Suprapubic skin (tissue), 4 donors: ENCODE data around the gene NYAP2. TPM values are rescaled to one million over a fixed set of nuclear protein-coding genes. Genes with fewer than 3 reads are reported as not detected.

Experiments used
- DNase-seq, 2 donors: peaks; one replicate each; pipeline ENCODE4 v3.0.0-alpha.2; 2019; ENCODE audit warnings: low spot score in 2 of 2
- H3K27ac ChIP-seq: fragments of 200-600 bp; sonication (generic); one replicate; pipeline ENCODE4 v1.5.1; 2019
- H3K27me3 ChIP-seq: fragments of 200-600 bp; sonication (generic); one replicate; pipeline ENCODE4 v1.5.1; 2019
- H3K36me3 ChIP-seq: fragments of 200-600 bp; sonication (generic); one replicate; pipeline ENCODE4 v1.5.1; 2019
- H3K4me1 ChIP-seq: fragments of 200-600 bp; sonication (generic); one replicate; pipeline ENCODE4 v1.5.1; 2019
- H3K4me3 ChIP-seq: fragments of 200-600 bp; sonication (generic); one replicate; pipeline ENCODE4 v1.5.1; 2019; ENCODE audit warnings: mild to moderate bottlenecking
- H3K9me3 ChIP-seq: fragments of 200-600 bp; sonication (generic); one replicate; pipeline ENCODE4 v1.5.1; 2019
- CTCF ChIP-seq, 2 donors: fragments of 200-600 bp in 1 of 2; fragments of 450-650 bp in 1 of 2; sonication (generic) in 1 of 2; IDR thresholded peaks; one replicate each; pipeline ENCODE4 v1.5.1; 2016 to 2019; ENCODE audit warnings: antibody characterized with exemption in 2 of 2, mild to moderate bottlenecking in 1 of 2, moderate library complexity in 1 of 2
- EP300 ChIP-seq: sonication (generic); formaldehyde crosslinking; IDR thresholded peaks from one replicate; pipeline ENCODE4 v1.6.1; 2017; ENCODE audit warnings: antibody characterized with exemption
- POLR2A ChIP-seq, 2 donors: fragments of 450-650 bp; IDR thresholded peaks; one replicate each; pipeline ENCODE4 v1.6.1; 2017; ENCODE audit warnings: antibody characterized with exemption in 2 of 2, mild to moderate bottlenecking in 2 of 2, moderate library complexity in 2 of 2
- POLR2AphosphoS5 ChIP-seq, 3 donors: sonication (generic); formaldehyde crosslinking; IDR thresholded peaks; one replicate each; pipeline ENCODE4 v1.6.1; 2017; ENCODE audit warnings: antibody characterized with exemption in 3 of 3
- WGBS: methylation state at CpG from one replicate; pipeline ENCODE4 v1.1.5; 2018; 5-methylcytosine and 5-hydroxymethylcytosine counted together
- total RNA-seq, 4 donors: library from RNA; depleted of rRNA; stranded (reverse); fragments of >200 nt; gene quantifications; one replicate each; pipeline ENCODE4 v1.1.0, GENCODE V29; 2016

Gene NYAP2
- total RNA-seq, 4 donors from 2014 or later: 0.11 TPM; not detected in 3

- 86% methylated on average over 4 of the region's 4 CpGs for WGBS
- Histone ChIP-seq H3K4me1 (no peaks in the 10 kb centered on the region), H3K9me3 (no peaks in the 10 kb centered on the region), H3K27ac (no peak overlapping the region), H3K4me3 (no peak overlapping the region), H3K27me3 (peaks cover 3% of the 10 kb centered on the region), H3K36me3 (no peaks in the 10 kb centered on the region)
- TF ChIP-seq POLR2A (IDR thresholded peaks at IDR 0.05): no peak
- TF ChIP-seq CTCF (IDR thresholded peaks at IDR 0.05): no peak
- no peak for TF ChIP-seq POLR2AphosphoS5 (IDR thresholded peaks at IDR 0.05)
- TF ChIP-seq EP300: no peak
- DNase-seq: no peak
These were observed 231.5 kb downstream of the NYAP2 start for GRCh38 chr2:225630824-225631533.

- H3K27ac ChIP-seq: no peak overlapping the region
- H3K9me3 ChIP-seq: no peaks in the 10 kb centered on the region
- no peak for DNase-seq
- no peaks in the 10 kb centered on the region for H3K36me3 ChIP-seq
- peaks cover 3% of the 10 kb centered on the region for H3K27me3 ChIP-seq
- 86% methylated on average over 3 of the region's 3 CpGs for WGBS
- TF ChIP-seq POLR2A (IDR thresholded peaks at IDR 0.05) (no peak), EP300 (no peak), CTCF (IDR thresholded peaks at IDR 0.05) (no peak), POLR2AphosphoS5 (IDR thresholded peaks at IDR 0.05) (no peak)
- peaks cover 3% of the 10 kb centered on the region for H3K4me1 ChIP-seq
- no peak overlapping the region for H3K4me3 ChIP-seq
These were observed 232.8 kb downstream of the NYAP2 start for GRCh38 chr2:225632351-225632750.

GRCh38 chr2:225636558-225636957, 237.0 kb downstream of the NYAP2 start:
- Histone ChIP-seq H3K4me3 (no peak overlapping the region), H3K36me3 (no peaks in the 10 kb centered on the region), H3K4me1 (peaks cover 3% of the 10 kb centered on the region), H3K9me3 (no peaks in the 10 kb centered on the region), H3K27ac (no peak overlapping the region), H3K27me3 (peaks cover 3% of the 10 kb centered on the region)
- no peak for TF ChIP-seq CTCF (IDR thresholded peaks at IDR 0.05)
- TF ChIP-seq POLR2AphosphoS5 (IDR thresholded peaks at IDR 0.05): no peak
- TF ChIP-seq POLR2A (IDR thresholded peaks at IDR 0.05): no peak
- TF ChIP-seq EP300: no peak
- 81% methylated on average over 1 of the region's 1 CpG for WGBS
- DNase-seq: no peak

- Histone ChIP-seq H3K4me1 (peaks cover 3% of the 10 kb centered on the region), H3K36me3 (no peaks in the 10 kb centered on the region), H3K27ac (no peak overlapping the region), H3K27me3 (peaks cover 3% of the 10 kb centered on the region), H3K9me3 (no peaks in the 10 kb centered on the region), H3K4me3 (no peak overlapping the region)
- WGBS: 46% methylated on average over 7 of the region's 7 CpGs
- DNase-seq: no peak
- TF ChIP-seq POLR2A (IDR thresholded peaks at IDR 0.05) (no peak), POLR2AphosphoS5 (IDR thresholded peaks at IDR 0.05) (no peak)
These were observed 237.7 kb downstream of the NYAP2 start for GRCh38 chr2:225637259-225637658.

GRCh38 chr2:225640550-225640949, 241.0 kb downstream of the NYAP2 start:
- no peaks in the 10 kb centered on the region for H3K36me3 ChIP-seq
- H3K9me3 ChIP-seq: no peaks in the 10 kb centered on the region
- H3K27ac ChIP-seq: no peak overlapping the region
- DNase-seq: no peak
- TF ChIP-seq POLR2AphosphoS5 (IDR thresholded peaks at IDR 0.05) (no peak), CTCF (IDR thresholded peaks at IDR 0.05) (no peak), POLR2A (IDR thresholded peaks at IDR 0.05) (no peak)
- no peak overlapping the region for H3K4me3 ChIP-seq
- no peaks in the 10 kb centered on the region for H3K27me3 ChIP-seq
- WGBS: 77% methylated on average over 3 of the region's 3 CpGs
- H3K4me1 ChIP-seq: peaks cover 3% of the 10 kb centered on the region
